Esophagus (tissue), 2 donors: ENCODE measurements around the gene LAD1. TPM values are rescaled to one million over a fixed set of nuclear protein-coding genes. Genes with fewer than 3 reads are reported as not detected.

Experiments
- H3K27ac ChIP-seq, 2 donors: one replicate each; pipeline ENCODE4 v1.5.1; 2013; ENCODE audit warnings: low read depth in 2 of 2, mild to moderate bottlenecking in 2 of 2, inconsistent platforms in 1 of 2, low read length in 1 of 2, moderate library complexity in 1 of 2
- H3K27me3 ChIP-seq, 2 donors: one replicate each; pipeline ENCODE4 v1.6.1; 2013; ENCODE audit warnings: low read length in 2 of 2, control low read depth in 1 of 2, mild to moderate bottlenecking in 1 of 2; ENCODE audit not compliant: insufficient read depth in 2 of 2, control insufficient read depth in 1 of 2
- H3K36me3 ChIP-seq, 2 donors: one replicate each; pipeline ENCODE4 v1.6.1; 2013; ENCODE audit warnings: low read length in 1 of 2; ENCODE audit not compliant: control insufficient read depth in 2 of 2, insufficient read depth in 2 of 2
- H3K4me1 ChIP-seq, 2 donors: one replicate each; pipeline ENCODE4 v1.6.1; 2013; ENCODE audit warnings: low read length in 1 of 2; ENCODE audit not compliant: control insufficient read depth in 2 of 2, insufficient read depth in 2 of 2
- H3K4me3 ChIP-seq, 2 donors: one replicate each; pipeline ENCODE4 v1.5.1; 2013; ENCODE audit warnings: low read length in 2 of 2, mild to moderate bottlenecking in 2 of 2, low read depth in 1 of 2, moderate library complexity in 1 of 2
- H3K9me3 ChIP-seq, 2 donors: one replicate each; pipeline ENCODE4 v1.6.1; 2013; ENCODE audit warnings: mild to moderate bottlenecking in 2 of 2, low read depth in 1 of 2, low read length in 1 of 2, moderate library complexity in 1 of 2; ENCODE audit not compliant: control insufficient read depth in 2 of 2, insufficient read depth in 1 of 2
- WGBS, 2 donors: extraction: QIAGEN DNeasy Blood & Tissue Kit; methylation state at CpG; one replicate each; pipeline ENCODE4 v1.1.7; 2013; 5-methylcytosine and 5-hydroxymethylcytosine counted together
- polyA plus RNA-seq, 2 donors: library from polyadenylated mRNA; stranded (reverse); fragments of 200-250 nt; gene quantifications; one replicate each; pipeline ENCODE4 v1.2.3, GENCODE V29; 2013
- donor health status: healthy with polysubstance abuse.
- donor health status: Bipolar disorder and iron deficiency.

The LAD1 gene
- polyA plus RNA-seq, 2 donors = 275 to 286 TPM

GRCh38 chr1:201375169-201375568, 24.0 kb downstream of the LAD1 start:
- WGBS, 2 donors = 48 to 53% methylated on average over 4 of the region's 4 CpGs
- Histone ChIP-seq H3K4me3 (no peak overlapping the region), H3K9me3 (peaks cover 0 to 4% of the 10 kb centered on the region in 2 donors), H3K27ac (no peak overlapping the region), H3K36me3 (no peaks in the 10 kb centered on the region), H3K27me3 (no peaks in the 10 kb centered on the region), H3K4me1 (peaks cover under 1 to 16% of the 10 kb centered on the region in 2 donors)

DNA sequence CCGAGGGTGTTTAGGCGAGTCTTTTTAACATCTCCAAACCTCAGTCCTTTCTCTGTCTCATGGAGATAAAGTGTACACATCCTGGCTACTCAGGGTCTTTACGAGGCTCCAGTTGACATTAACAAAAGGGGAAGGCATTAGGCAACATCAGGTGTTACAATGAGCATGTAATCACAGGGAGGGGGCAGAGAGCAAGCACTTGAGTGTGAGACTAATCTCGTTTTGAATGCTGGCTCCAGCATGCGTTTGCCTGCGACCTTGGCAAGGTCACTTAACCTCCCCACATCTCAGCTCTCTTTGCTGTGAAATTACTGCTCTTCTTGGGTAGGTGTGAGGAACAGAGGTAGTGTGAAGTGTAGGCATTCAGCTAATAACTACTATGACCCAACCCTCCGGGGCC, 24.8 kb downstream of the LAD1 start:
- Histone ChIP-seq H3K27ac (no peak overlapping the region), H3K9me3 (peaks cover 0 to 4% of the 10 kb centered on the region in 2 donors), H3K36me3 (no peaks in the 10 kb centered on the region), H3K4me3 (no peak overlapping the region), H3K27me3 (no peaks in the 10 kb centered on the region), H3K4me1 (peaks cover 0 to 16% of the 10 kb centered on the region in 2 donors)
- 22 to 28% methylated on average over 7 of the region's 7 CpGs for WGBS, 2 donors

GRCh38 chr1:201371792-201372191, 27.3 kb downstream of the LAD1 start:
- Histone ChIP-seq H3K27ac (no peak overlapping the region), H3K27me3 (no peaks in the 10 kb centered on the region), H3K9me3 (peaks cover 0 to 4% of the 10 kb centered on the region in 2 donors), H3K4me1 (peaks cover 0 to 14% of the 10 kb centered on the region in 2 donors), H3K4me3 (no peak overlapping the region), H3K36me3 (no peaks in the 10 kb centered on the region)
- 53 to 57% methylated on average over 6 of the region's 6 CpGs for WGBS, 2 donors

DNA sequence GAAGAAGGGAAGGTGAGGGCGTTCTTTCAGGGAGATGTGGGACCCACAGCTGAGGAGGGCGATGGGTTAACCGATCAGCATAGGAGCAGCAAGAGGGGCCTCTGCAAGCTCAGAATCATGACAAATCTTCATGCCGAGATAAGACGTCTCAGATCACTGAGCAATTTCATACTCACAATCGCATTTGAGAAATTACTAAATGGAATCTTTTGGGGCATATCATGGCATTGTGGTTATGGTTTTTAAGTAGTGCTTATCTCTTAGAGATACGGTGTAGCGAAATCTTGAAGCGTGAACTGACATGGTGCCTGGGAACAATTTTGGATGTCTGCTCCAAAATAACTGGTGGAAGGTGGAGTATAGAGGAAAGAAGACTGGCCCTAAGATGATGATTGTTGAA, 27.8 kb downstream of the LAD1 start:
- Histone ChIP-seq H3K4me1 (peaks cover 0 to 11% of the 10 kb centered on the region in 2 donors), H3K27me3 (no peaks in the 10 kb centered on the region), H3K27ac (no peak overlapping the region), H3K4me3 (no peak overlapping the region), H3K36me3 (no peaks in the 10 kb centered on the region), H3K9me3 (peaks cover 0 to 4% of the 10 kb centered on the region in 2 donors)
- WGBS, 2 donors = 78 to 86% methylated on average over 9 of the region's 9 CpGs

DNA sequence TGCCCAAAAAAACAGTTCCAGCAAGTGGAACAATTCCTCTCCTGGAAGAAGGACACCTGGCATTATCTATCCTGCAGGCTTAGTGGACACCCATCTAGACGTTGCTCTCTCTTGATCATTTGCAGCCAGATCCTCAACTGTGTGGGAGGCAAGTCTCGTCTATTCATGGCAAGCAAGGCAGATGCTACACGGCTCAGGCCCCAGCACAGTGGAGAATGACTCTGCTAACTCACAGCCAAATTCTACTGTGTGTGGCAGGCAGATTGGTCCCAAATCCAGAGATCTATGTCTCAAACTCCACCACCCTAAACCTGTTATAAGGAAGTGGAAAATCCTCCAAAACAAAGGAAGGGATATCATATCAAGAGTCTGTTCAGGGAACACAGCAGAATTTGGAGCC, 28.6 kb downstream of the LAD1 start:
- Histone ChIP-seq H3K9me3 (peaks cover 0 to 4% of the 10 kb centered on the region in 2 donors), H3K36me3 (no peaks in the 10 kb centered on the region), H3K4me1 (peaks cover 0 to 4% of the 10 kb centered on the region in 2 donors), H3K27ac (no peak overlapping the region), H3K27me3 (no peaks in the 10 kb centered on the region), H3K4me3 (no peak overlapping the region)
- 64 to 66% methylated on average over 3 of the region's 3 CpGs for WGBS, 2 donors

- H3K27ac ChIP-seq = no peak overlapping the region
- H3K9me3 ChIP-seq = peaks cover 0 to 4% of the 10 kb centered on the region in 2 donors
- no peak overlapping the region for H3K4me3 ChIP-seq
- no peaks in the 10 kb centered on the region for H3K4me1 ChIP-seq
- no peaks in the 10 kb centered on the region for H3K36me3 ChIP-seq
- WGBS, 2 donors = 79% methylated on average over 6 of the region's 6 CpGs
- no peaks in the 10 kb centered on the region for H3K27me3 ChIP-seq
Measured at GRCh38 chr1:201369209-201369608, 29.9 kb downstream of the LAD1 start.

GRCh38 chr1:201366696-201367095, 32.4 kb downstream of the LAD1 start:
- WGBS, 2 donors = 77 to 81% methylated on average over 7 of the region's 7 CpGs
- H3K27me3 ChIP-seq = no peaks in the 10 kb centered on the region
- H3K36me3 ChIP-seq = no peaks in the 10 kb centered on the region
- no peaks in the 10 kb centered on the region for H3K9me3 ChIP-seq
- no peaks in the 10 kb centered on the region for H3K4me1 ChIP-seq
- no peak overlapping the region for H3K27ac ChIP-seq
- H3K4me3 ChIP-seq = no peak overlapping the region

- Histone ChIP-seq H3K36me3 (no peaks in the 10 kb centered on the region), H3K27me3 (no peaks in the 10 kb centered on the region), H3K27ac (no peak overlapping the region), H3K9me3 (no peaks in the 10 kb centered on the region), H3K4me3 (no peak overlapping the region), H3K4me1 (no peaks in the 10 kb centered on the region)
- 81 to 90% methylated on average over 10 to 11 of the region's 11 CpGs for WGBS, 2 donors
Measured at GRCh38 chr1:201365251-201365650, 33.9 kb downstream of the LAD1 start.

DNA sequence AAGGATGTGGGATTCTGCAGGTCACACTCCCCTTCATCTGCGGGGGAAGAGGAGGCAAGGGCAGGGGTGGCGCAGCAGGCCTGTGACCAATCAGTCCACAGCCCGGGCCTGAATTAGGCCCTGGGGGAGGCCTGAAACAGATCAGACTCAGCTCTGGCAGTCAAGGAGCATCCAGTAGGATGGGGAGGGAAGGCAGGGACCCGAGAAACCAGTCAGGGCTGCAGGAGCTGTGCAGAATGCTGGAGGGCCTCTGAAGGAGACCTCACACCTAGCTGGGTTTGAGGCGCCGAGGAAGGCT, 34.4 kb downstream of the LAD1 start:
- Histone ChIP-seq H3K9me3 (no peaks in the 10 kb centered on the region), H3K4me1 (no peaks in the 10 kb centered on the region), H3K27me3 (no peaks in the 10 kb centered on the region), H3K4me3 (no peak overlapping the region), H3K36me3 (no peaks in the 10 kb centered on the region), H3K27ac (no peak overlapping the region)
- 85 to 89% methylated on average over 6 of the region's 6 CpGs for WGBS, 2 donors

GRCh38 chr1:201363467-201363866, 35.7 kb downstream of the LAD1 start:
- Histone ChIP-seq H3K36me3 (no peaks in the 10 kb centered on the region), H3K27me3 (no peaks in the 10 kb centered on the region), H3K27ac (no peak overlapping the region), H3K9me3 (no peaks in the 10 kb centered on the region), H3K4me1 (no peaks in the 10 kb centered on the region), H3K4me3 (no peak overlapping the region)
- WGBS, 2 donors = 76 to 81% methylated on average over 8 of the region's 8 CpGs
